Urinary bladder (tissue), 4 donors: ENCODE data around the gene MMP11. TPM values are rescaled to one million over a fixed set of nuclear protein-coding genes. Genes with fewer than 3 reads are reported as not detected.

Experiments
- DNase-seq: peaks from one replicate; pipeline ENCODE4 v3.0.0-alpha.2; 2015; ENCODE audit errors: extremely low spot score
- H3K27ac ChIP-seq: one replicate; pipeline ENCODE4 v1.5.1; 2013; ENCODE audit warnings: low read depth, mild to moderate bottlenecking, moderate library complexity
- H3K36me3 ChIP-seq: one replicate; pipeline ENCODE4 v1.6.1; 2013; ENCODE audit warnings: mild to moderate bottlenecking, moderate library complexity; ENCODE audit not compliant: insufficient read depth
- H3K4me1 ChIP-seq: one replicate; pipeline ENCODE4 v1.6.1; 2013; ENCODE audit warnings: mild to moderate bottlenecking, moderate library complexity; ENCODE audit not compliant: insufficient read depth
- H3K4me3 ChIP-seq: one replicate; pipeline ENCODE4 v1.5.1; 2013; ENCODE audit warnings: low read depth, low read length
- WGBS: extraction: QIAGEN DNeasy Blood & Tissue Kit; methylation state at CpG from one replicate; pipeline ENCODE4 v1.1.7; 2013; 5-methylcytosine and 5-hydroxymethylcytosine counted together
- polyA plus RNA-seq: library from polyadenylated mRNA; stranded (reverse); fragments of 200-250 nt; gene quantifications from one replicate; pipeline ENCODE4 v1.2.3, GENCODE V29; 2013
- total RNA-seq: library from RNA; depleted of rRNA; stranded (reverse); fragments of >200 nt; gene quantifications from one replicate; pipeline ENCODE4 v1.2.3, GENCODE V29; 2014
- donor health status: healthy with polysubstance abuse.
- donor health status: healthy.

Gene MMP11
- total and polyA plus RNA-seq, 2 donors, result 5.6 to 7.3 TPM

- no peaks in the 10 kb centered on the region for H3K36me3 ChIP-seq
- no peak for DNase-seq
- 94% methylated on average over 4 of the region's 4 CpGs for whole genome bisulfite sequencing
- H3K4me3 ChIP-seq, result no peak overlapping the region
- H3K27ac ChIP-seq, result no peak overlapping the region
- no peaks in the 10 kb centered on the region for H3K4me1 ChIP-seq
Observed at GRCh38 chr22:23812378-23812777, 39.7 kb downstream of the MMP11 start.

- no peak for DNase-seq
- WGBS, result 81% methylated on average over 10 of the region's 10 CpGs
- H3K36me3 ChIP-seq, result peaks cover 1% of the 10 kb centered on the region
Observed at GRCh38 chr22:23815541-23816155, 43.0 kb downstream of the MMP11 start.

GRCh38 chr22:23816156-23816976 is 43.7 kb downstream of the MMP11 start:
- Histone ChIP-seq H3K36me3 (peaks cover 4% of the 10 kb centered on the region), H3K4me1 (no peaks in the 10 kb centered on the region), H3K4me3 (no peak overlapping the region), H3K27ac (no peak overlapping the region)
- WGBS, result 85% methylated on average over 18 of the region's 18 CpGs
- DNase-seq, result no peak

More at GRCh38 chr22:23815541-23816155, 43.0 kb downstream of the MMP11 start:
- Histone ChIP-seq H3K27ac (no peak overlapping the region), H3K4me1 (no peaks in the 10 kb centered on the region), H3K4me3 (no peak overlapping the region)

- peaks cover 4% of the 10 kb centered on the region for H3K36me3 ChIP-seq
- no peak overlapping the region for H3K27ac ChIP-seq
- WGBS, result 98% methylated on average over 6 of the region's 6 CpGs
- no peak overlapping the region for H3K4me3 ChIP-seq
- no peaks in the 10 kb centered on the region for H3K4me1 ChIP-seq
- DNase-seq, result no peak
Observed at GRCh38 chr22:23817146-23817545, 44.5 kb downstream of the MMP11 start.

- Histone ChIP-seq H3K27ac (no peak overlapping the region), H3K4me3 (no peak overlapping the region), H3K4me1 (no peaks in the 10 kb centered on the region), H3K36me3 (peaks cover 4% of the 10 kb centered on the region)
- 91% methylated on average over 2 of the region's 2 CpGs for WGBS
- no peak for DNase-seq
Observed at GRCh38 chr22:23818541-23818940, 45.9 kb downstream of the MMP11 start.

- Histone ChIP-seq H3K36me3 (peaks cover 8% of the 10 kb centered on the region), H3K4me3 (no peak overlapping the region), H3K4me1 (no peaks in the 10 kb centered on the region), H3K27ac (no peak overlapping the region)
- no peak for DNase-seq
- WGBS, result 59% methylated on average over 4 of the region's 4 CpGs
Observed at GRCh38 chr22:23820748-23821211, 48.1 kb downstream of the MMP11 start.

GRCh38 chr22:23822101-23822671 is 49.5 kb downstream of the MMP11 start:
- Histone ChIP-seq H3K4me1 (no peaks in the 10 kb centered on the region), H3K36me3 (peaks cover 8% of the 10 kb centered on the region), H3K4me3 (no peak overlapping the region), H3K27ac (no peak overlapping the region)
- DNase-seq, result no peak
- WGBS, result 86% methylated on average over 6 of the region's 6 CpGs

- no peaks in the 10 kb centered on the region for H3K4me1 ChIP-seq
- H3K36me3 ChIP-seq, result peaks cover 8% of the 10 kb centered on the region
- WGBS, result 89% methylated on average over 14 of the region's 14 CpGs
- no peak overlapping the region for H3K27ac ChIP-seq
- no peak overlapping the region for H3K4me3 ChIP-seq
- DNase-seq, result no peak
Observed at GRCh38 chr22:23823331-23823791, 50.7 kb downstream of the MMP11 start.

- H3K27ac ChIP-seq, result no peak overlapping the region
- WGBS, result 91% methylated on average over 13 of the region's 13 CpGs
- H3K4me1 ChIP-seq, result no peaks in the 10 kb centered on the region
- no peak overlapping the region for H3K4me3 ChIP-seq
- peaks cover 8% of the 10 kb centered on the region for H3K36me3 ChIP-seq
- DNase-seq, result no peak
Observed at GRCh38 chr22:23824476-23825245, 52.0 kb downstream of the MMP11 start.

GRCh38 chr22:23825246-23825905 is 52.7 kb downstream of the MMP11 start:
- H3K4me3 ChIP-seq, result no peak overlapping the region
- no peak for DNase-seq
- H3K27ac ChIP-seq, result no peak overlapping the region
- no peaks in the 10 kb centered on the region for H3K4me1 ChIP-seq
- peaks cover 8% of the 10 kb centered on the region for H3K36me3 ChIP-seq
- WGBS, result 97% methylated on average over 12 of the region's 12 CpGs

- H3K4me1 ChIP-seq, result no peaks in the 10 kb centered on the region
Observed at GRCh38 chr22:23826510-23827350, 54.1 kb downstream of the MMP11 start.

GRCh38 chr22:23827351-23827995 is 54.8 kb downstream of the MMP11 start:
- Histone ChIP-seq H3K4me3 (no peak overlapping the region), H3K36me3 (peaks cover 3% of the 10 kb centered on the region), H3K4me1 (no peaks in the 10 kb centered on the region), H3K27ac (no peak overlapping the region)
- no peak for DNase-seq
- WGBS, result 78% methylated on average over 11 of the region's 11 CpGs

More at GRCh38 chr22:23826510-23827350, 54.1 kb downstream of the MMP11 start:
- H3K4me3 ChIP-seq, result no peak overlapping the region
- H3K27ac ChIP-seq, result no peak overlapping the region
- no peak for DNase-seq
- peaks cover 3% of the 10 kb centered on the region for H3K36me3 ChIP-seq
- 83% methylated on average over 15 of the region's 15 CpGs for WGBS
